ENCODE measurements around the gene ADGRV1.

ADGRV1 gene

GRCh38 chr5:90932052-90932699, 373.6 kb downstream of the ADGRV1 start:
- H3K4me3 ChIP-seq (ENCODE audit: low read depth, low read length), result no peak overlapping the region
- TF ChIP-seq CTCF (IDR thresholded peaks at IDR 0.05; ENCODE audit: low read depth, low read length, missing control alignments), result peak; percentile 80
- DNase-seq (ENCODE audit: low read depth), result no peak

- no peak overlapping the region for H3K4me3 ChIP-seq (ENCODE audit: low read depth, low read length)
- no peak for DNase-seq (ENCODE audit: low read depth)
- TF ChIP-seq CTCF (IDR thresholded peaks at IDR 0.05; ENCODE audit: low read depth, low read length, missing control alignments), result no peak
These were observed 374.7 kb downstream of the ADGRV1 start for GRCh38 chr5:90933298-90933697.

- H3K4me3 ChIP-seq (ENCODE audit: low read depth, low read length), result no peak overlapping the region
- no peak for DNase-seq (ENCODE audit: low read depth)
- no peak for TF ChIP-seq CTCF (IDR thresholded peaks at IDR 0.05; ENCODE audit: low read depth, low read length, missing control alignments)
These were observed 375.6 kb downstream of the ADGRV1 start for GRCh38 chr5:90934091-90934719.

GRCh38 chr5:90934738-90935137, 376.1 kb downstream of the ADGRV1 start:
- DNase-seq (ENCODE audit: low read depth), result no peak
- no peak for TF ChIP-seq CTCF (IDR thresholded peaks at IDR 0.05; ENCODE audit: low read depth, low read length, missing control alignments)
- no peak overlapping the region for H3K4me3 ChIP-seq (ENCODE audit: low read depth, low read length)

GRCh38 chr5:90939211-90939610, 380.6 kb downstream of the ADGRV1 start:
- no peak for TF ChIP-seq CTCF (IDR thresholded peaks at IDR 0.05; ENCODE audit: low read depth, low read length, missing control alignments)
- no peak overlapping the region for H3K4me3 ChIP-seq (ENCODE audit: low read depth, low read length)
- no peak for DNase-seq (ENCODE audit: low read depth)

- TF ChIP-seq CTCF (IDR thresholded peaks at IDR 0.05; ENCODE audit: low read depth, low read length, missing control alignments), result no peak
- H3K4me3 ChIP-seq (ENCODE audit: low read depth, low read length), result no peak overlapping the region
- peak; percentile 18 for DNase-seq (ENCODE audit: low read depth)
These were observed 381.8 kb downstream of the ADGRV1 start for GRCh38 chr5:90940227-90940995.

All from GM12864 (cell line).